Endothelial cell (in vitro differentiated cells): ENCODE results near the gene ZC3H12A. TPM values are rescaled to one million over a fixed set of nuclear protein-coding genes. Genes with fewer than 3 reads are reported as not detected.
"Not testable (repeated sequence)": the region's sequence is repeated elsewhere in the genome, so short reads cannot be mapped to it uniquely, and the experiment has no call there.

Experiments used
- DNase-seq: peaks from one replicate; pipeline ENCODE4 v3.0.0; 2021; ENCODE audit warnings: low spot score
- H3K27ac Mint-ChIP-seq: one replicate; pipeline ENCODE4 v1.8.0; 2021; ENCODE audit warnings: mixed read lengths, inconsistent platforms; ENCODE audit not compliant: unreplicated experiment
- H3K27me3 Mint-ChIP-seq: one replicate; pipeline ENCODE4 v1.8.0; 2021; ENCODE audit warnings: mild to moderate bottlenecking, moderate library complexity, mixed read lengths, inconsistent platforms; ENCODE audit not compliant: unreplicated experiment
- H3K36me3 Mint-ChIP-seq: one replicate; pipeline ENCODE4 v1.8.0; 2021; ENCODE audit warnings: mild to moderate bottlenecking, low read depth, mixed read lengths, inconsistent platforms; ENCODE audit not compliant: unreplicated experiment
- H3K4me1 Mint-ChIP-seq: one replicate; pipeline ENCODE4 v1.8.0; 2021; ENCODE audit warnings: mild to moderate bottlenecking, mixed read lengths, inconsistent platforms; ENCODE audit not compliant: unreplicated experiment
- H3K4me3 Mint-ChIP-seq: one replicate; pipeline ENCODE4 v1.8.0; 2021; ENCODE audit warnings: mild to moderate bottlenecking, mixed read lengths, inconsistent platforms; ENCODE audit not compliant: unreplicated experiment
- H3K9me3 Mint-ChIP-seq: one replicate; pipeline ENCODE4 v1.8.0; 2021; ENCODE audit warnings: mixed read lengths, inconsistent platforms; ENCODE audit not compliant: unreplicated experiment
- total RNA-seq: library from RNA; stranded (reverse); fragmentation: NEBNext Ultra II Directional; extraction: Animal tissue kit (Norgen Biotek cat#: 25700); gene quantifications from one replicate; pipeline ENCODE4 v1.2.1, GENCODE V29; 2021; ENCODE audit not compliant: unreplicated experiment
- TF ChIP-seq, protein P1 (sequence below): fragments of 200-600 bp; sonication (generic); IDR thresholded peaks from one replicate; pipeline ENCODE4 v1.5.0; 2021; ENCODE audit warnings: antibody characterized with exemption; ENCODE audit not compliant: unreplicated experiment

ZC3H12A gene
- total RNA-seq, 1 donor from 2014 or later: 5.4 TPM

DNA sequence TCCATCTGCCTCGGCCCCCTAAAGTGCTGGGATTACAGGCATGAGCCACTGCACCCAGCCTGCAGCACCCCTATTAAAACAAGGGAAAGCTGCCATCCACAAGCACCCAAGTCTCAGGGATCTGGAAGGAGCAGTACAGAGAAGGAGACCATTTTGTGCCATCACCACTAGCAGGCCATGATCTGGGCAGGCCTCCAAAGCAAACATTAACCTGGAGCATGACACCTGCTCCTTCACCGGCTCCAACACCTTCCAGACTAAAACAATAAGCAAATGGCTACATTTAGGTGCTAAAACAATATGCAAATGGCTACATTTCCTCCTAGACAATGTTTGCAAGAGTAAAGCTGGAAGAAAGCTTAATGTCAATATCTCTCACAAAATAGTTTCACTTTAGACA, 23.5 kb downstream of the ZC3H12A start:
- no peak overlapping the region for H3K4me3 Mint-ChIP-seq
- TF ChIP-seq, protein P1, sequence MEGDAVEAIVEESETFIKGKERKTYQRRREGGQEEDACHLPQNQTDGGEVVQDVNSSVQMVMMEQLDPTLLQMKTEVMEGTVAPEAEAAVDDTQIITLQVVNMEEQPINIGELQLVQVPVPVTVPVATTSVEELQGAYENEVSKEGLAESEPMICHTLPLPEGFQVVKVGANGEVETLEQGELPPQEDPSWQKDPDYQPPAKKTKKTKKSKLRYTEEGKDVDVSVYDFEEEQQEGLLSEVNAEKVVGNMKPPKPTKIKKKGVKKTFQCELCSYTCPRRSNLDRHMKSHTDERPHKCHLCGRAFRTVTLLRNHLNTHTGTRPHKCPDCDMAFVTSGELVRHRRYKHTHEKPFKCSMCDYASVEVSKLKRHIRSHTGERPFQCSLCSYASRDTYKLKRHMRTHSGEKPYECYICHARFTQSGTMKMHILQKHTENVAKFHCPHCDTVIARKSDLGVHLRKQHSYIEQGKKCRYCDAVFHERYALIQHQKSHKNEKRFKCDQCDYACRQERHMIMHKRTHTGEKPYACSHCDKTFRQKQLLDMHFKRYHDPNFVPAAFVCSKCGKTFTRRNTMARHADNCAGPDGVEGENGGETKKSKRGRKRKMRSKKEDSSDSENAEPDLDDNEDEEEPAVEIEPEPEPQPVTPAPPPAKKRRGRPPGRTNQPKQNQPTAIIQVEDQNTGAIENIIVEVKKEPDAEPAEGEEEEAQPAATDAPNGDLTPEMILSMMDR: no peak

DNA sequence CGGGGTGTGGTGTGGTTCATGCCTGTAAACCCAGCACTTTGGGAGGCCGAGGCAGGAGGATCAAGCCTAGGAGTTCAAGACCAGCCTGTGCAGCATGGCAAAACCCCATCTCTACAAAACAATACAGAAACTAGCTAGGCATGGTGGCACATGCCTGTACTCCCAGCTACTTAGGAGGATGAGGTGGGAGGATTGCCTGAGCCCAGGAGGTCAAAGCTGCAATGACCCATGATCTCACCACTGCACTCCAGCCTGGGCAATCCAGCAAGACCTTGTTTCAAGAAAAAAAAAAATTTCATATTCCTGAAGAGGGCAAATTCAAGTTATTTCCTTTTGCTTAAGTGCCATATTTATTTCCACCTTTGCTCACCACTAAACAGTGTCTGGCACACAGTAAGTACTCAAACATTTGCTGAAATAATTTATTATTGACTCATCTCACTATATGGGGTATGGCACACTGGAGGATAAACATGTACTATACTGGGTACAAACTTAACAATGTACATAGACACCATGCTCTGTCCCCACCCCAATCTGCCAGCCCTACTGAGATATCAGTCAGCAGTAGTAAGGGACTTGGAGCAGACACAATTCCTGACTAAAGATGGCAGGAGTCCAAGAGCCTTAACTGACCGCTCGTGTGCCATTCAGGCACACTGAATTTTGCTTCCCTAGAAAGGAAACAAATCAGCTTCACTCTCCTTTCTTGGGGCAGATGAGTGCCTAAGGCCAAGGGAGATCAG, 24.7 kb downstream of the ZC3H12A start:
- Mint-ChIP-seq H3K4me3 (no peak overlapping the region), H3K27ac (no peak overlapping the region)
- TF ChIP-seq, protein P1: no peak

More for the DNA sequence above, 23.5 kb downstream of the ZC3H12A start:
- Mint-ChIP-seq H3K9me3 (no peaks in the 10 kb centered on the region), H3K4me1 (no peaks in the 10 kb centered on the region), H3K27ac (no peak overlapping the region), H3K36me3 (peaks cover 17% of the 10 kb centered on the region), H3K27me3 (no peaks in the 10 kb centered on the region)
- DNase-seq: no peak

DNA sequence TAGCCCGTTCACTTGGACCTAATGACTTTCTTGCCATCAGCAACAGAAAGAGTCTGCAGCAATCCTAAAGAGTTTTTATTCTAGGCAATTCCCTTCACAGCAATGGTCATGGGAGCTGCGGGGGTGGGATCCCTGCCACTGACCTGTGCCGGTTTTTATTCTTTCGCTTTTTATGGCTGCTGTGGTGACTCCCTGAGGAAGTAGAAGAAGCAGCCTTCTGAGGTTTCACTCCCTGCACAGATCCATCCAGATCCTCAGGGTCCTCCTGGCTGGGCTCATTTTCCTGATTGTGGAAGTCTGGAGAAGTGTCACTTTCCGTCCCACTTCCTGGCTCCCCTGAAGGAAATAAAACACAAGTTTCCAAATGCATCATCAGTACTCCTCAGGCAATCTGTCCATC, 27.3 kb downstream of the ZC3H12A start:
- H3K27me3 Mint-ChIP-seq: no peaks in the 10 kb centered on the region
- no peak overlapping the region for H3K4me3 Mint-ChIP-seq
- H3K4me1 Mint-ChIP-seq: no peaks in the 10 kb centered on the region
- no peak overlapping the region for H3K27ac Mint-ChIP-seq
- H3K36me3 Mint-ChIP-seq: peaks cover 11% of the 10 kb centered on the region
- no peak for DNase-seq
- no peaks in the 10 kb centered on the region for H3K9me3 Mint-ChIP-seq
- TF ChIP-seq, protein P1: no peak

More for the DNA sequence above, 24.7 kb downstream of the ZC3H12A start:
- no peaks in the 10 kb centered on the region for H3K27me3 Mint-ChIP-seq
- no peaks in the 10 kb centered on the region for H3K9me3 Mint-ChIP-seq
- peaks cover 10% of the 10 kb centered on the region for H3K36me3 Mint-ChIP-seq
- no peak for DNase-seq
- no peaks in the 10 kb centered on the region for H3K4me1 Mint-ChIP-seq

DNA sequence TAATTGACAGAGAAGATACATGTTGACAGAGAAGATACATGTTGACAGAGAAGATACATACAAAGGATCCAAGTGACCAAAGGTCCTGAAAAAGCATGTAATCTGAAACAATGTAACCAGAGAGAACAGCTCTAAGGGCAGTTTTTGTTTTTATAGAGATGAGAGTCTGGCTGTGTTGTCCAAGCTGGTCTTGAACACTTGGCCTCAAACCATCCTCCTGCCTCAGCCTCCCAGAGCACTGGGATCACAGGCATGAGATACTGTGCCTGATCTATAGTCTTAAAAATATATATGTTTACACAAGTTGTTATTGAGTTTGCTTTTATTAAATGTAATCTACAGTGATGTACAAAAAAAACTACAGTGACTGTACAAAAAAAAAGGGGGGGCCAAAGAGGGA, 27.7 kb downstream of the ZC3H12A start:
- no peak for DNase-seq
- Mint-ChIP-seq H3K4me3 (no peak overlapping the region), H3K36me3 (peaks cover 11% of the 10 kb centered on the region), H3K9me3 (no peaks in the 10 kb centered on the region), H3K27me3 (no peaks in the 10 kb centered on the region), H3K4me1 (no peaks in the 10 kb centered on the region), H3K27ac (no peak overlapping the region)
- TF ChIP-seq, protein P1: no peak

DNA sequence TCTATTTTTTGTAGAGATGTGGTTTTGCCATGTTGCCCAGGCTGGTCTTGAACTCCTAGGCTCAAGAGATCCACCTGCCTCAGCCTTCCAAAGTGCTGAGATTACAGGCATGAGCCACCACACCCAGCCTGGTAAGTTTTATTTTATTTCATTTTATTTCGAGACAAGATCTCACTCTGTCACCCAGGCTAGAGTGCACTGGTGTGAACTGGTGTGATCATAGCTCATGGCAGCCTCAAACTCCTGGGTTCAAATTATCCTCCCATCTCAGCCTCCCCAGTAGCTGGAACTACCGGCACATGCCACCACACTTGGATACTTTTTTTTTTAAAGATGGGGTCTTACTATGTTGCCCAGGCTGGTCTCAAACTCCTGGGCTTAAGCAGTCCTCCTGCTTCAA, 28.4 kb downstream of the ZC3H12A start:
- H3K9me3 Mint-ChIP-seq, H3K4me3 Mint-ChIP-seq, H3K4me1 Mint-ChIP-seq, H3K27ac Mint-ChIP-seq, H3K27me3 Mint-ChIP-seq, DNase-seq: not testable (repeated sequence)
- H3K36me3 Mint-ChIP-seq: peaks cover 16% of the 10 kb centered on the region
